Pulmonary artery endothelial cell (primary cell): Measurements from ENCODE around the gene GJD3. TPM values are rescaled to one million over a fixed set of nuclear protein-coding genes. Genes with fewer than 3 reads are reported as not detected.

Source experiments
- DNase-seq: peaks from one replicate; pipeline ENCODE4 v3.0.0-alpha.2; 2011; ENCODE audit warnings: low read depth, low spot score
- total RNA-seq: library from RNA; depleted of rRNA; stranded (reverse); fragments of >200 nt; gene quantifications from 2 replicates; pipeline ENCODE4 v1.2.3, GENCODE V29; 2014

Gene GJD3
- total RNA-seq, 1 donor from 2014 or later: 0.20 TPM

- DNase-seq: no peak
Measured at GRCh38 chr17:40340880-40341807, 23.4 kb downstream of the GJD3 start.

- no peak for DNase-seq
Measured at GRCh38 chr17:40340327-40340726, 24.2 kb downstream of the GJD3 start.

- DNase-seq: no peak
Measured at GRCh38 chr17:40338941-40339649, 25.4 kb downstream of the GJD3 start.

GRCh38 chr17:40338058-40338457 is 26.5 kb downstream of the GJD3 start:
- DNase-seq: no peak

GRCh38 chr17:40337351-40337750 is 27.2 kb downstream of the GJD3 start:
- no peak for DNase-seq

- no peak for DNase-seq
Measured at GRCh38 chr17:40335620-40336019, 28.9 kb downstream of the GJD3 start.

- no peak for DNase-seq
Measured at GRCh38 chr17:40333781-40334448, 30.6 kb downstream of the GJD3 start.

GRCh38 chr17:40331743-40332641 is 32.5 kb downstream of the GJD3 start:
- DNase-seq: no peak

- DNase-seq: no peak
Measured at GRCh38 chr17:40330850-40331470, 33.6 kb downstream of the GJD3 start.

- no peak for DNase-seq
Measured at GRCh38 chr17:40329839-40330794, 34.4 kb downstream of the GJD3 start.

GRCh38 chr17:40328386-40328766 is 36.2 kb downstream of the GJD3 start:
- no peak for DNase-seq

- DNase-seq: no peak
Measured at GRCh38 chr17:40327735-40328385, 36.7 kb downstream of the GJD3 start.

- DNase-seq: no peak
Measured at GRCh38 chr17:40327244-40327729, 37.2 kb downstream of the GJD3 start.

GRCh38 chr17:40326832-40327199 is 37.7 kb downstream of the GJD3 start:
- DNase-seq: no peak

- DNase-seq: no peak
Measured at GRCh38 chr17:40326014-40326831, 38.3 kb downstream of the GJD3 start.

GRCh38 chr17:40325156-40326013 is 39.2 kb downstream of the GJD3 start:
- no peak for DNase-seq
